Activated T-cell treated with anti-CD3 and anti-CD28 coated beads, Interleukin-2, amount 50 U/mL, for 48 hours (primary cell): ENCODE measurements around the gene SH2D1B.
"Not testable (repeated sequence)": the region's sequence is repeated elsewhere in the genome, so short reads cannot be mapped to it uniquely, and the experiment has no call there.

ENCODE experiments used
- DNase-seq, 2 experiments: peaks; one replicate each; pipeline ENCODE4 v3.0.0-alpha.2; 2020

Gene SH2D1B

GRCh38 chr1:162359523-162360236, 52.3 kb downstream of the SH2D1B start:
- no peak for DNase-seq

GRCh38 chr1:162358928-162359327, 53.0 kb downstream of the SH2D1B start:
- DNase-seq: no peak

DNA sequence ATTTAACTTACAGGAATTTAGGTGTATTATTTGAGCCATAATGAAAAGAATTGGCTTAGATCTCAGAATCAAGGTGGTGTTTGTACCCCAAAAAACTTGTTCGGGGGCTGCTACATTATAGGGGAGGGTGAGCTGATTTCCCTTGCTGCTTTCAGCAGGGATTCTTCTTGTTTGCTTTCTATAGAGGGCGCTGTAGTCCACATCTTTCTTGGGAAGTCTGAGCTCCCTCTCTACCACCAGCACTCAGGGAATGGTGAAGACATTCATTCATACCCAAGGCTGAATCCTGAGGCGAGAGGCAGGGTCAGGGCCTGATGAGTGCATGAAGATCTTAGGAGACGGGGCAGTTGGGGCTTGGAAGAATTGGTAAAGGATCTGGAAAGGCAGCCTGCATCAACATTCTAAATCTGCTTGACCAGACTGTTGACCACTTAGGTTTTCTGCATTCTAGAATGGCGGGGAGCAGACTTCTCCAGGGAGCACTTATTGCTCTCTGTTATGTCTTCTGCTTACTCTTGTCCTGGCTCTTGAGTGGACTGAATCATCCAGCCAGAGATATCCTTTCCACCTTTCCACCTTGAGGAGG, 54.2 kb downstream of the SH2D1B start:
- no peak for DNase-seq

DNA sequence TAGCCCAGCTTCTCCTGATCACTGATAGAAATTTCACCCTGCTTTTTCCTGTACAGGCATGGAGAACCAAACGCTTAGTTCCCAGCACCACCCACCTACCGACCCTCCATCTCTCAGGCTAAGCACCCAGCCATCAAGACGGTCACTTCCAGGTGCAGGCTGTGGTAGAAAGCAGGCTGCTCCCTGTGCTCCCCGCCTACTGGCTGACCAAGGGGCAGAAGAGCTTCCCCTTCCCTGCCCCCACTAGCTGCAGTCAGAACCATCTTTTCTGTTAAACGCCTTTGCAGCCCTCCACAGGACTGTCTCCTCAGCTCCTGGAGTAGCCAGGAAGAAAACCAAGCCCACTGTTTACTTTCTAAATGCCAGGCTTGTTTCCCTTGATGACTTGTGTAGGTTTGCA, 58.2 kb downstream of the SH2D1B start:
- no peak for DNase-seq

- DNase-seq: no peak
Observed at GRCh38 chr1:162353078-162353477, 58.9 kb downstream of the SH2D1B start.

- not testable (repeated sequence) for DNase-seq
Observed at GRCh38 chr1:162351874-162352273, 60.1 kb downstream of the SH2D1B start.

- DNase-seq: no peak
Observed at GRCh38 chr1:162351246-162351842, 60.6 kb downstream of the SH2D1B start.

DNA sequence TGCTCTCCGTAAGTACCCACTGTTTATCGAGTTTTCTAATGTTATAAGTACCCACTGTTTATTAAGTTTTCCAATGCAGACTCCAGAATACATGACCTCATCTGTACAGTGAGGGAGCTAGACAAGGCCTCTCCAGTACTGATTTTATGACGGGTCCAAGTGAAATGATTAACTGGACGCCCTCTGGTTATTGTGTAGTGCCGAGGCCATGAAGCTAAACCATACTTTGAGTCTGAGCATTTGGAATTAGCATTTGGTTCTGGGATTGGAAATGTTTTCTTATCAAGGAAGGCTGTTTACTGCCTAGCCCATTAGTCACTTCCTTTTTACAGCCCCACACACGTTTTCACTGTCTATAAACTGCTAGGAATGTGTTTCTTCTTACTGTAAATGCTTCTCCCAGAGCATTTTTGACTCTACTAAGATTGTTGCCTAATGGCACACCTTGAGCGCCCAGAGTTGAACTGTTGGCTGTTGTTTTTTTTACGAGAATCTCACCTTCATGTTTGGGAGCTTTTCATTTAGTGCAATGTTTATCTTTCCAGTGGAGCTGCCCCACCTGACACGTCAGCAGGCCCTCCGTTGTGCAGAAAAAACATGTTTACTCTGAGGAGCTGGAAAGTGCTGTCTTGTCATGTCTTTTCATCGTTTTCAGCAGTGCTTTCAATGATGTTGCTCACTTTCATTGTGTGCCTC, 62.2 kb downstream of the SH2D1B start:
- no peak for DNase-seq

DNA sequence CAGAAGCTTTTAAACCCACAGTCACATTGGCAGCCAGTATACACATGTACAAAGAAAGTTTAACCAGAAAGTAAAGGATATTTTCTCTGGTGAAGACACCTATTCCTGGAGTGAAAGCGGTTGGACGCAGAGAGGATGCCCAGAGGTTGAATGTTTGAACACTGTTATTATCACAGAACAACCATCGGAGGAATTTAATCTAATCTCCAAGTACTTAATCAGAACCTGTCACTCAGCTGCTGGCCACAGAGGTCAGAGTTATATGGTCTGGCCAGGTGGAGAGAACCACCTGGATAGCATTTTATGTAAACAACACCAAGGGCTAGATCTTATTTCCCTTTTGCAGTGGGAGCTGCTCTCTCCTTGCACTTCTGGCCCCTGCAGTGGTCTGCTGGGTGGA, 64.7 kb downstream of the SH2D1B start:
- no peak for DNase-seq
